ENCODE results near the gene CDKL5. TPM values are rescaled to one million over a fixed set of nuclear protein-coding genes. Genes with fewer than 3 reads are reported as not detected.

Gene CDKL5
- total and polyA plus RNA-seq, 2 donors (not counting 1 experiment from before 2014, with no cell fraction given), result 0.72 to 4.6 TPM

GRCh38 chrX:18674788-18675735 is 249.7 kb downstream of the CDKL5 start:
- Histone ChIP-seq H3K36me3 (replicated peaks in 1 of 2; ENCODE audit: control extremely low read depth in 1 of 2, control insufficient read depth in 1 of 2, extremely low read depth in 1 of 2, insufficient read depth in 2 of 2, low read length in 1 of 2) (no peaks in the 10 kb centered on the region), H3K4me1 (ENCODE audit: control insufficient read depth in 2 of 2, insufficient read depth in 2 of 2, low read length in 2 of 2) (no peaks in the 10 kb centered on the region), H3K4me3 (ENCODE audit: control extremely low read depth in 1 of 5, extremely low read depth in 1 of 5, insufficient read depth in 1 of 5, low read depth in 2 of 5, low read length in 4 of 5) (peak overlapping the region; percentile 57 to 86 (median 72)), H3K9me3 (ENCODE audit: control extremely low read depth in 1 of 3, control insufficient read depth in 2 of 3, insufficient read depth in 1 of 3, low read length in 2 of 3) (no peaks in the 10 kb centered on the region), H3K4me2 (replicated peaks; ENCODE audit: low read depth, low read length, poor library complexity, severe bottlenecking) (peak overlapping the region; percentile 82), H2AFZ (ENCODE audit: insufficient read depth, low read depth, low read length, poor library complexity, severe bottlenecking) (peak overlapping the region; percentile 87), H3K27me3 (replicated peaks in 1 of 4; ENCODE audit: control extremely low read depth in 1 of 4, control insufficient read depth in 3 of 4, insufficient read depth in 4 of 4, low read length in 3 of 4) (no peaks in the 10 kb centered on the region), H3K79me2 (ENCODE audit: control insufficient read depth, insufficient read depth, low read length) (no peaks in the 10 kb centered on the region), H3K9ac (ENCODE audit: low read length) (peak overlapping the region; percentile 76), H4K20me1 (ENCODE audit: control insufficient read depth, insufficient read depth, low read length, poor library complexity, severe bottlenecking) (no peaks in the 10 kb centered on the region), H3K27ac (ENCODE audit: low read length in 2 of 2) (peak overlapping the region; percentile 78 to 84)
- peak overlapping the region; percentile 84 for H3K4me3 Mint-ChIP-seq
- WGBS (ENCODE audit: insufficient coverage), result under 1% methylated on average over 55 of the region's 74 CpGs
- no peak for TF ChIP-seq CTCF (IDR thresholded peaks at IDR 0.05)
- no peak for TF ChIP-seq EZH2 (IDR thresholded peaks at IDR 0.05; ENCODE audit: borderline replicate concordance, insufficient read depth, low read depth, low read length, poor library complexity, severe bottlenecking)
- H3K4me1 Mint-ChIP-seq, result peaks cover 10% of the 10 kb centered on the region
- CTCF ChIA-PET, result no interaction called here
- POLR2A ChIA-PET, result no interaction called here
- DNase-seq (peak; percentile 90), ATAC-seq (ENCODE audit: low read depth) (peak; percentile 84)
- H3K27ac Mint-ChIP-seq, result peak overlapping the region; percentile 96
- intact Hi-C loops (cut with micrococcal nuclease), result loop anchor here (1.0 to 10.0 kb wide), 6 partner anchors 212 to 1590 kb away; partner anchors contain the start of genes CDKL5, EIF1AX, PDHA1 and RPS6KA3
- H3K9me3 Mint-ChIP-seq (ENCODE audit: insufficient read depth), result no peaks in the 10 kb centered on the region
- H3K27me3 Mint-ChIP-seq, result no peaks in the 10 kb centered on the region

GRCh38 chrX:18676050-18676449 is 250.6 kb downstream of the CDKL5 start:
- no peak overlapping the region for H3K9ac ChIP-seq (ENCODE audit: low read length)
- H3K4me3 Mint-ChIP-seq, result peak overlapping the region; percentile 50
- no peaks in the 10 kb centered on the region for H3K9me3 Mint-ChIP-seq (ENCODE audit: insufficient read depth)
- POLR2A ChIA-PET, result no interaction called here
- no peak for TF ChIP-seq EZH2 (IDR thresholded peaks at IDR 0.05; ENCODE audit: borderline replicate concordance, insufficient read depth, low read depth, low read length, poor library complexity, severe bottlenecking)
- no peak for TF ChIP-seq CTCF (IDR thresholded peaks at IDR 0.05)
- H2AFZ ChIP-seq (ENCODE audit: insufficient read depth, low read depth, low read length, poor library complexity, severe bottlenecking), result no peak overlapping the region
- H3K27ac ChIP-seq (ENCODE audit: low read length in 2 of 2), result no peak overlapping the region
- H3K27me3 ChIP-seq (replicated peaks in 1 of 4; ENCODE audit: control extremely low read depth in 1 of 4, control insufficient read depth in 3 of 4, insufficient read depth in 4 of 4, low read length in 3 of 4), result no peaks in the 10 kb centered on the region
- WGBS (ENCODE audit: insufficient coverage), result 100% methylated on average over 4 of the region's 10 CpGs
- intact Hi-C loops (cut with micrococcal nuclease), result loop anchor here (5.0 to 10.0 kb wide), 4 partner anchors 669 to 1589 kb away; partner anchors contain the start of genes EIF1AX, PDHA1, RPS6KA3 and SCML1
- no peaks in the 10 kb centered on the region for H3K27me3 Mint-ChIP-seq
- DNase-seq (peak; percentile 11), ATAC-seq (ENCODE audit: low read depth) (no peak)
- H3K9me3 ChIP-seq (ENCODE audit: control extremely low read depth in 1 of 3, control insufficient read depth in 2 of 3, insufficient read depth in 1 of 3, low read length in 2 of 3), result no peaks in the 10 kb centered on the region
- H4K20me1 ChIP-seq (ENCODE audit: control insufficient read depth, insufficient read depth, low read length, poor library complexity, severe bottlenecking), result no peaks in the 10 kb centered on the region
- CTCF ChIA-PET, result no interaction called here
- H3K4me3 ChIP-seq (ENCODE audit: control extremely low read depth in 1 of 5, extremely low read depth in 1 of 5, insufficient read depth in 1 of 5, low read depth in 2 of 5, low read length in 4 of 5), result no peak overlapping the region
- H3K4me2 ChIP-seq (replicated peaks; ENCODE audit: low read depth, low read length, poor library complexity, severe bottlenecking), result no peak overlapping the region
- H3K4me1 ChIP-seq (ENCODE audit: control insufficient read depth in 2 of 2, insufficient read depth in 2 of 2, low read length in 2 of 2), result no peaks in the 10 kb centered on the region
- no peaks in the 10 kb centered on the region for H3K36me3 ChIP-seq (replicated peaks in 1 of 2; ENCODE audit: control extremely low read depth in 1 of 2, control insufficient read depth in 1 of 2, extremely low read depth in 1 of 2, insufficient read depth in 2 of 2, low read length in 1 of 2)
- H3K79me2 ChIP-seq (ENCODE audit: control insufficient read depth, insufficient read depth, low read length), result no peaks in the 10 kb centered on the region
- peaks cover 10% of the 10 kb centered on the region for H3K4me1 Mint-ChIP-seq
- peak overlapping the region; percentile 96 for H3K27ac Mint-ChIP-seq

Data from B cell (primary cell).